ENCODE data around the gene SERGEF. TPM values are rescaled to one million over a fixed set of nuclear protein-coding genes. Genes with fewer than 3 reads are reported as not detected.

SERGEF gene
- total and polyA plus RNA-seq, 2 of the 4 experiments (the other 2 are of a cell fraction): 12.2 to 18.1 TPM

DNA sequence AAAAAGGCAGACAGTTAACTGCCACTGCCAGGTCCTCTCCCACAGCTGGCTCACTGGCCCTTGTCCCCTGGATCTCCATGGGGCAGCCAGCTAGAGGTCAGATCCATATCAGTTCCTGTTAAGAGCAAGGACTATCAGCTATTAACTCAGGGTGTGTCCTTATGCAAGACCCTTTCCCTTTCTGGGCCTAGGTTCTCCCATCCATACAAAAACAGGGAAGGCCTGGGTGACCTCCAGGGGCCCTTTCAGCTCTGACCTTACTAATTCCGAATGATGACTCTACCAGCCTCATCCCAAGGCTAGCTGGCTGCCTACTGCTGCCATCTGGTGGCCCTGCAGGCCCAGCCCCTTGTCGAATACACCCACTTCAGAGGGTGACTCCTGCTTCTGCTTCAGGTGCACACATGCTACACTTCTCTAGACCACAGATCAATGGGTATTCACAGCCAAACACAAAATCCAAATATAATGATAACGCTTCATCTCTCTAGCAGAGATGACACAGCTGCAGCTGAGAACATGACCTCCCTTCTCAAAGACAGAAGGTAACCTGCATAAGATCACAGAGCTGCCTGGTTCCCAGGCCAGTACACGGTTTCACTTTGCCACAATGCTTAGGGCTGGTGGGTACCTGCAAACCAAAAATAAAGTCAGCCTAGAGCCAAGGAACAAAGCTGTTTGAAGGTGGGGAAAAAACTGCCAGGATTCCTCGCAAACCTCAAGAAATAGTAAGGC is 34.1 kb downstream of the SERGEF start:
- Histone ChIP-seq H2BK120ac (ENCODE audit: low read depth, low read length) (no peak overlapping the region), H2BK20ac (ENCODE audit: low read depth, low read length) (no peak overlapping the region), H3K4me3 (ENCODE audit: insufficient read depth, low read depth, low read length) (no peak overlapping the region), H2AK5ac (ENCODE audit: low read depth, low read length) (no peak overlapping the region), H3K9ac (ENCODE audit: low read depth, low read length) (no peak overlapping the region), H3K27me3 (ENCODE audit: control insufficient read depth, insufficient read depth, low read length) (no peaks in the 10 kb centered on the region), H3K36me3 (ENCODE audit: control insufficient read depth, insufficient read depth, low read length) (no peaks in the 10 kb centered on the region), H3K79me1 (ENCODE audit: low read depth in 1 of 2, low read length in 2 of 2) (no peaks in the 10 kb centered on the region), H3K4me2 (ENCODE audit: low read depth, low read length) (no peak overlapping the region), H2AK9ac (replicated peaks; ENCODE audit: low read depth, low read length, poor library complexity) (no peak overlapping the region), H4K91ac (ENCODE audit: insufficient read depth, low read depth, low read length) (no peak overlapping the region), H3K27ac (ENCODE audit: insufficient read depth, low read length) (no peak overlapping the region), H3K9me1 (ENCODE audit: insufficient read depth, low read length) (no peaks in the 10 kb centered on the region), H3K23ac (ENCODE audit: low read depth, low read length) (no peak overlapping the region), H3K14ac (replicated peaks; ENCODE audit: low read depth, low read length) (no peak overlapping the region), H4K5ac (ENCODE audit: low read depth, low read length) (no peak overlapping the region), H4K20me1 (ENCODE audit: insufficient read depth, low read length) (no peaks in the 10 kb centered on the region), H2AFZ (replicated peaks; ENCODE audit: low read length, poor library complexity) (no peak overlapping the region), H3K56ac (ENCODE audit: extremely low read depth, insufficient read depth, low read length) (no peak overlapping the region), H3K9me3 (ENCODE audit: control insufficient read depth, insufficient read depth, low read length) (no peaks in the 10 kb centered on the region), H2BK5ac (ENCODE audit: low read depth, low read length, poor library complexity, severe bottlenecking) (no peak overlapping the region), H3K4ac (ENCODE audit: low read depth, low read length) (no peak overlapping the region), H3K18ac (ENCODE audit: low read depth, low read length) (no peak overlapping the region), H4K8ac (ENCODE audit: low read depth in 2 of 2, low read length in 2 of 2) (no peak overlapping the region), H3K4me1 (ENCODE audit: control insufficient read depth, insufficient read depth, low read length) (no peaks in the 10 kb centered on the region), H2BK15ac (ENCODE audit: low read depth, low read length) (no peak overlapping the region)
- ChIA-PET CTCF (interaction anchor here (0.5 to 12.6 kb wide), 16 partner anchors 9 to 460 kb away, joined by 3 to 158 read pairs (median 4); partner anchors contain the start of gene KCNC1), POLR2A (ENCODE audit: unreplicated experiment) (no interaction called here)
- 75% methylated on average over 2 of the region's 5 CpGs; no CpG with 5 or more reads in 1 of the 2 experiments for whole genome bisulfite sequencing, 2 experiments (ENCODE audit: extremely low coverage in 2 of 2, insufficient read length in 1 of 2)
- dilution Hi-C loops (cut with HindIII; ENCODE audit: low sequenced_read_pairs, unreplicated experiment) (loop anchor here (25.0 kb wide), 1 partner anchor 241 kb away; the partner anchor contains the start of gene KCNC1), in situ Hi-C loops (cut with MboI; ENCODE audit: low sequenced_read_pairs) (loop anchor here (5.0 kb wide), 3 partner anchors 216 to 381 kb away; partner anchors contain the start of gene KCNC1), intact Hi-C loops (cut with micrococcal nuclease) (loop anchor here (1.0 kb wide), 4 partner anchors 207 to 379 kb away; no protein-coding TSS in a partner anchor)
- DNase-seq (peak; percentile 53), ATAC-seq (ENCODE audit: low read depth) (peak; percentile 96)
- BruUV-seq (replicated peaks): no TSS peak
- TF ChIP-seq RCOR1 (IDR thresholded peaks at IDR 0.05; ENCODE audit: insufficient replicate concordance, low read length) (no peak), BHLHE40 (IDR thresholded peaks at IDR 0.05; ENCODE audit: low read depth, low read length) (no peak), MAFK (IDR thresholded peaks at IDR 0.05; ENCODE audit: low read depth, low read length) (no peak), RAD21 (IDR thresholded peaks at IDR 0.05; ENCODE audit: low read length) (peak; percentile 80), CHD1 (IDR thresholded peaks at IDR 0.05; ENCODE audit: low read depth, low read length) (no peak), NFE2L2 (IDR thresholded peaks at IDR 0.05; ENCODE audit: low read depth, low read length) (no peak), SMC3 (IDR thresholded peaks at IDR 0.05; ENCODE audit: low read depth, low read length) (peak; percentile 92), FOS (IDR thresholded peaks at IDR 0.05; ENCODE audit: low read depth, low read length) (no peak)
- TF ChIP-seq, protein P1, sequence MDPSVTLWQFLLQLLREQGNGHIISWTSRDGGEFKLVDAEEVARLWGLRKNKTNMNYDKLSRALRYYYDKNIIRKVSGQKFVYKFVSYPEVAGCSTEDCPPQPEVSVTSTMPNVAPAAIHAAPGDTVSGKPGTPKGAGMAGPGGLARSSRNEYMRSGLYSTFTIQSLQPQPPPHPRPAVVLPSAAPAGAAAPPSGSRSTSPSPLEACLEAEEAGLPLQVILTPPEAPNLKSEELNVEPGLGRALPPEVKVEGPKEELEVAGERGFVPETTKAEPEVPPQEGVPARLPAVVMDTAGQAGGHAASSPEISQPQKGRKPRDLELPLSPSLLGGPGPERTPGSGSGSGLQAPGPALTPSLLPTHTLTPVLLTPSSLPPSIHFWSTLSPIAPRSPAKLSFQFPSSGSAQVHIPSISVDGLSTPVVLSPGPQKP (IDR thresholded peaks at IDR 0.05; ENCODE audit: borderline replicate concordance, low read depth, low read length): no peak
- TF ChIP-seq, protein P2, sequence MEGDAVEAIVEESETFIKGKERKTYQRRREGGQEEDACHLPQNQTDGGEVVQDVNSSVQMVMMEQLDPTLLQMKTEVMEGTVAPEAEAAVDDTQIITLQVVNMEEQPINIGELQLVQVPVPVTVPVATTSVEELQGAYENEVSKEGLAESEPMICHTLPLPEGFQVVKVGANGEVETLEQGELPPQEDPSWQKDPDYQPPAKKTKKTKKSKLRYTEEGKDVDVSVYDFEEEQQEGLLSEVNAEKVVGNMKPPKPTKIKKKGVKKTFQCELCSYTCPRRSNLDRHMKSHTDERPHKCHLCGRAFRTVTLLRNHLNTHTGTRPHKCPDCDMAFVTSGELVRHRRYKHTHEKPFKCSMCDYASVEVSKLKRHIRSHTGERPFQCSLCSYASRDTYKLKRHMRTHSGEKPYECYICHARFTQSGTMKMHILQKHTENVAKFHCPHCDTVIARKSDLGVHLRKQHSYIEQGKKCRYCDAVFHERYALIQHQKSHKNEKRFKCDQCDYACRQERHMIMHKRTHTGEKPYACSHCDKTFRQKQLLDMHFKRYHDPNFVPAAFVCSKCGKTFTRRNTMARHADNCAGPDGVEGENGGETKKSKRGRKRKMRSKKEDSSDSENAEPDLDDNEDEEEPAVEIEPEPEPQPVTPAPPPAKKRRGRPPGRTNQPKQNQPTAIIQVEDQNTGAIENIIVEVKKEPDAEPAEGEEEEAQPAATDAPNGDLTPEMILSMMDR (conservative IDR thresholded peaks at IDR 0.05; ENCODE audit: low read depth, low read length): peak; percentile 78

Measured in IMR-90 (cell line).